ENCODE data around the gene EPHA2.

EPHA2 gene

GRCh38 chr1:16149146-16149545 is 6.7 kb downstream of the EPHA2 start:
- Histone ChIP-seq H3K27me3 (ENCODE audit: control insufficient read depth, insufficient read depth, low read length) (peaks cover 2% of the 10 kb centered on the region), H3K9ac (ENCODE audit: low read length) (no peak overlapping the region), H3K27ac (ENCODE audit: low read depth, low read length) (no peak overlapping the region), H3K4me3 (ENCODE audit: low read length) (no peak overlapping the region), H3K4me1 (ENCODE audit: control insufficient read depth, insufficient read depth, low read length) (peaks cover 14% of the 10 kb centered on the region), H3K36me3 (ENCODE audit: control insufficient read depth, insufficient read depth, low read length) (peaks cover 6% of the 10 kb centered on the region)

DNA sequence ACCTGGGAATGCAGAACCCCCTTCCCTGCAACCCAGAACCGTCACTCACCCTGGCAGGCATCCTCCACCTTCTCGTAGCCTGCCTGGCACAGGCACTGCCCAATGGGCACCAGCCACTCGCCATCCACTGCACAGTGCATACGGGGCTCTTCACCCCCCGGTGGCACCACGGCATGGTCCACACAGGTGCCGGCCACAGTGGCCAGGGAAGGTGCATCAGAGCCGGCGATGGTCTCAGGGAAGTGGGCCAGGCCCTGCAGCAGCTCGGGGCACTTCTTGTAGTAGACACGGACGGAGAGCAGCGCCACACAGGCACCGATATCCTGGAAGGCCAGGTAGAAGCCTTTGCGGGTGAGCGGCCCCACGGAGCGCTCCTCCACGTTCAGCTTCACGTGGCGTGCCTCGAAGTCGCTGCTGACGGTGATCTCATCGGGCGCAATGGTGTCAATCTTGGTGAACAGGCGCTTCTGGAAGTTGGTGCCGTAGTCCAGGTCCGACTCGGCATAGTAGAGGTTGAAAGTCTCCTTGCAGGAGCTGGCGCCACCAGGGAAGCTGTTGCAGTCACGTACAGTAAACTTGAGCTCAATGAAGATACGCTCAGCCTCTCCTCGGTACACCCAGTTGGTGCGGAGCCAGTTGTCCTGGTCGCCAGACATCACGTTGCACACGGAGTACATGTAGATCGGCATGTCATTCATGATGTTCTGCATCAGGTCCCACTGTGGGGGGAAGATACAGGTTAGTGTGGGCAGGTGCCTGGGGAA is 7.4 kb downstream of the EPHA2 start:
- Histone ChIP-seq H3K4me3 (ENCODE audit: low read length) (no peak overlapping the region), H3K9ac (ENCODE audit: low read length) (no peak overlapping the region), H3K36me3 (ENCODE audit: control insufficient read depth, insufficient read depth, low read length) (peaks cover 6% of the 10 kb centered on the region), H3K4me1 (ENCODE audit: control insufficient read depth, insufficient read depth, low read length) (peaks cover 14% of the 10 kb centered on the region), H3K27me3 (ENCODE audit: control insufficient read depth, insufficient read depth, low read length) (peaks cover 2% of the 10 kb centered on the region), H3K27ac (ENCODE audit: low read depth, low read length) (no peak overlapping the region)

GRCh38 chr1:16147156-16147926 is 8.5 kb downstream of the EPHA2 start:
- H3K27ac ChIP-seq (ENCODE audit: low read depth, low read length), result peak overlapping the region; percentile 62
- H3K4me3 ChIP-seq (ENCODE audit: low read length), result no peak overlapping the region
- no peak overlapping the region for H3K9ac ChIP-seq (ENCODE audit: low read length)
- peaks cover 2% of the 10 kb centered on the region for H3K27me3 ChIP-seq (ENCODE audit: control insufficient read depth, insufficient read depth, low read length)
- peaks cover 6% of the 10 kb centered on the region for H3K36me3 ChIP-seq (ENCODE audit: control insufficient read depth, insufficient read depth, low read length)
- peaks cover 14% of the 10 kb centered on the region for H3K4me1 ChIP-seq (ENCODE audit: control insufficient read depth, insufficient read depth, low read length)

- Histone ChIP-seq H3K36me3 (ENCODE audit: control insufficient read depth, insufficient read depth, low read length) (peaks cover 6% of the 10 kb centered on the region), H3K4me3 (ENCODE audit: low read length) (peak overlapping the region; percentile 57), H3K9ac (ENCODE audit: low read length) (no peak overlapping the region), H3K4me1 (ENCODE audit: control insufficient read depth, insufficient read depth, low read length) (peaks cover 14% of the 10 kb centered on the region), H3K27me3 (ENCODE audit: control insufficient read depth, insufficient read depth, low read length) (peaks cover 2% of the 10 kb centered on the region), H3K27ac (ENCODE audit: low read depth, low read length) (peak overlapping the region; percentile 62)
These were observed 9.4 kb downstream of the EPHA2 start for GRCh38 chr1:16146279-16147155.

DNA sequence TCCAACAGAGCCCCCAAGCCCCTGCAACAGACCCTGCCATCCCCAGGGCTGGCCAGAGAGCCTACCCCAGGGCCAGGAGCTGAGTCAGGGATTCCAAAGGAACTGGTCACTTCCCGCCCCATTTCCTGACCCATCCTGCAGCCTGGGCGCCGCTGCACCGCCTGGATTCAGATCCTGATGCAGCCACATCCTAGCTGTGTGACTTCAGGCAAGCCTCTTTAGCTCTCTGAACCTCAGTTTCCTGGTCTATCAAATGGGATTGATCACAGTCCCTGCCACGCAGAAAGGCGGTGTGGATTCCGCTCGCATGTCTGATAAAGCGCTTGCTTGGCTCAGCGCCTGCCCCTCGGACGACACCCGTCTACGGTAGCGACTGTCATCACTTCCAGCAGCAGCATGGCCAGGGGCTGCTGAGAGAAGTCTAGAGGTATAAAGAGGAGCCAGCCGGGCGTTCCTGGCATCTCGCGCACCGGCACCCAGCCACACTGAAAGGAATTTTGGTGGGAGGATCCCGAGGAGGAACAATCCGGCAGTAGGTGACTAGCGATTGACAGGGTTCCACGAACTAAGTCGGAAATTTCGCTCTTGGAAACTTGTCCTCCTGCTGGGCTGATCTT is 10.1 kb downstream of the EPHA2 start:
- peaks cover 6% of the 10 kb centered on the region for H3K36me3 ChIP-seq (ENCODE audit: control insufficient read depth, insufficient read depth, low read length)
- peak overlapping the region; percentile 57 for H3K4me3 ChIP-seq (ENCODE audit: low read length)
- H3K9ac ChIP-seq (ENCODE audit: low read length), result no peak overlapping the region
- peaks cover 2% of the 10 kb centered on the region for H3K27me3 ChIP-seq (ENCODE audit: control insufficient read depth, insufficient read depth, low read length)
- peak overlapping the region; percentile 62 for H3K27ac ChIP-seq (ENCODE audit: low read depth, low read length)
- peaks cover 14% of the 10 kb centered on the region for H3K4me1 ChIP-seq (ENCODE audit: control insufficient read depth, insufficient read depth, low read length)

DNA sequence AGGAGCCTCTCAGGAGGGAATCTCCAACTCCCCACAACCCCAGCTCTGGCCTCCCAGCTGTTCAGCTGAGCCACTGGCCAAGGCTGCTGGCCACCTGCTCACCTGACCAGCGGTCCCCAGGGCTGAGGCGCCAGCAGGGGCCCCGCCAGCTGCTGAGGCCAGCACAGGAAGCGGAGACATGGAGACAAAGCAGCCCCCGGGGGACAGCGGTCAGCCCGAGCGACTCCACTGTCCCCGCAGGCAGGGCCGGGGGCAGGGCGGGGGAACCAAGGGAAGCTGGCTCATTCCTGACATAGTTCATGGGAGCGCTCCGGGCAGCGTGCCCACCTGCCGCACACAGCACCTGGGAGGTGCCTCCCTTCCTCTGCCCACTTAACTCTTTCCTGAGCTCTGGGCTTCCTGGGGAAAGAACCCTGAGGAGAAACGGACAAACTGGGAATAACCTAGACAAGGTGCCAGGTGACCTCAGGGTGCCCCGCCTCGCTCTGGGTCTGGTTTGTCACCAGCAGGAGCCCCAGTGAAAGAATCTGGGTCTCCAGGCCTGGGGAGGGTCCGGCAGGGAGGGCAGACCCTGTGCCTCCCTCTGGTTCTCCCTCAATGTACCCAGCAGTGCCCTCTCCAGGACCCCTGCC is 10.7 kb downstream of the EPHA2 start:
- peak overlapping the region; percentile 57 for H3K4me3 ChIP-seq (ENCODE audit: low read length)
- peaks cover 2% of the 10 kb centered on the region for H3K27me3 ChIP-seq (ENCODE audit: control insufficient read depth, insufficient read depth, low read length)
- no peak overlapping the region for H3K27ac ChIP-seq (ENCODE audit: low read depth, low read length)
- peaks cover 14% of the 10 kb centered on the region for H3K4me1 ChIP-seq (ENCODE audit: control insufficient read depth, insufficient read depth, low read length)
- H3K9ac ChIP-seq (ENCODE audit: low read length), result no peak overlapping the region
- peaks cover 6% of the 10 kb centered on the region for H3K36me3 ChIP-seq (ENCODE audit: control insufficient read depth, insufficient read depth, low read length)

- Histone ChIP-seq H3K4me1 (ENCODE audit: control insufficient read depth, insufficient read depth, low read length) (peaks cover 14% of the 10 kb centered on the region), H3K9ac (ENCODE audit: low read length) (no peak overlapping the region), H3K27me3 (ENCODE audit: control insufficient read depth, insufficient read depth, low read length) (peaks cover 2% of the 10 kb centered on the region), H3K4me3 (ENCODE audit: low read length) (no peak overlapping the region), H3K36me3 (ENCODE audit: control insufficient read depth, insufficient read depth, low read length) (peaks cover 6% of the 10 kb centered on the region), H3K27ac (ENCODE audit: low read depth, low read length) (no peak overlapping the region)
These were observed 11.4 kb downstream of the EPHA2 start for GRCh38 chr1:16144325-16145029.

DNA sequence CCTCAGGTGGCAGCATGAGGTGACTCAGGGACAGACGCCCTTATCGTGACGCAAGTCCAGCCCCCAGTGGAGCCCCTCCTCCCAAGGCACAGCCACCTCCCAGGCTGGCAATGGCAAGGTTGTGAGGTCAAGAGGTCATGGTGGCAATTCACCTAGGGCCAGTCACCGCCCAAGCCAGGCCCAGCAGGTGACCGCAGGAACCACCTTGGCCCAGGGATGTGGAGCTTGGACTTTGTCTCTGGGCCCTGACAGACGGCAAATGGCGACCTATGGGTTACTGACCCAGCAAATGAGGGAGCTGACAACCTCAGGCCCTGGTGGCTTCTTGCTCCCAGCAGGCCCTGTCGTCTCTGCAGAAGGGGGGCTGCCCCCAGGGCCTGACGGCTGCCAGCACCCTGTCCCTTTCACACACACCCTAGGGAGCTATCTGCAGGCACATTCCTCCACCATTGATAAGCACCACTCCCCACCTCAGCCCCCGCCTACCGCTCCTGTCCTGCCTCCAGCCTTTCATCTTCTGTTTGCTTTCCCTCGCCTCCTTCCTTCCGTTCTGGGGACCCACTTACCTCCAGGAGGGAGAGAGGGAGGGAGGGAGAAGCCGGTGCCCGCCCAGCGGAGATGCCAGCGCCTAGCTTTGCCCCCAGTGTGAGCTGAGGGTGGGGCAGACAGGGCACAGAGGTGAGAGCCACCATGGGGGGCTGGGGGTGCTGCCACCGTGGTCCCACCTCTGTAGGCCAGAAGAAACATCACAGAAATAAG is 12.1 kb downstream of the EPHA2 start:
- Histone ChIP-seq H3K4me3 (ENCODE audit: low read length) (no peak overlapping the region), H3K27ac (ENCODE audit: low read depth, low read length) (no peak overlapping the region), H3K4me1 (ENCODE audit: control insufficient read depth, insufficient read depth, low read length) (peaks cover 14% of the 10 kb centered on the region), H3K9ac (ENCODE audit: low read length) (no peak overlapping the region), H3K36me3 (ENCODE audit: control insufficient read depth, insufficient read depth, low read length) (peaks cover 6% of the 10 kb centered on the region), H3K27me3 (ENCODE audit: control insufficient read depth, insufficient read depth, low read length) (peaks cover 2% of the 10 kb centered on the region)

GRCh38 chr1:16143005-16143565 is 12.8 kb downstream of the EPHA2 start:
- Histone ChIP-seq H3K27me3 (ENCODE audit: control insufficient read depth, insufficient read depth, low read length) (peaks cover 2% of the 10 kb centered on the region), H3K4me3 (ENCODE audit: low read length) (no peak overlapping the region), H3K36me3 (ENCODE audit: control insufficient read depth, insufficient read depth, low read length) (peaks cover under 1% of the 10 kb centered on the region), H3K27ac (ENCODE audit: low read depth, low read length) (no peak overlapping the region), H3K9ac (ENCODE audit: low read length) (no peak overlapping the region), H3K4me1 (ENCODE audit: control insufficient read depth, insufficient read depth, low read length) (peaks cover 14% of the 10 kb centered on the region)

DNA sequence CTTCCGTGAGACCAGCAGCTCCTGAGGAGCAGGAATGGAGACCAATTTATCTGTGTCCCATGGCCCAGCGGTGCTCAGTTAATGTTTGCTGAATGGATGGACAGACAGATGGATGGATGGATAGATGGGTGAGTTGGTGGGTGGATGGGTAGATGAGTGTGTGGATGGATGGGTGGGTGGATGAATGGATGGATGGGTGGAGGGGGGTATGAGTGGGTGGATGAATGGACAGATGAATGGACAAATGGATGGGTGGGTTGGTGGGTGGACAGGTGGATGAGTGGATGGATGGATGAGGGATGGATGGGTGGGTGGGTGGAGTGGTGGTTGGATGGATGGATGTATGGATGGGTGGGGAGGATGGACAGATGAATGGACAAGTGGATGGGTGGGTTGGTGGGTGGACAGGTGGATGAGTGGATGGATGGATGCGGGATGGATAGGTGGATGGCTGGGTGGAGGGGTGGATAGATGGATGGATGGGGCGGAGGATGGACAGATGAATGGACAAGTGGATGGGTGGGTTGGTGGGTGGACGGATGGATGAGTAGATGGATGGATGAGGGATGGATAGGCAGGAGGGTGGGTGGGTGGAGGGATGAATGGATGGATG is 13.4 kb downstream of the EPHA2 start:
- no peak overlapping the region for H3K27ac ChIP-seq (ENCODE audit: low read depth, low read length)
- peaks cover 14% of the 10 kb centered on the region for H3K4me1 ChIP-seq (ENCODE audit: control insufficient read depth, insufficient read depth, low read length)
- peaks cover 2% of the 10 kb centered on the region for H3K27me3 ChIP-seq (ENCODE audit: control insufficient read depth, insufficient read depth, low read length)
- no peak overlapping the region for H3K9ac ChIP-seq (ENCODE audit: low read length)
- H3K36me3 ChIP-seq (ENCODE audit: control insufficient read depth, insufficient read depth, low read length), result peaks cover 2% of the 10 kb centered on the region
- no peak overlapping the region for H3K4me3 ChIP-seq (ENCODE audit: low read length)

Data from rectal smooth muscle tissue (tissue), 1 donor.